ENCODE results near the gene CUX1.

GRCh38 chr7:101854084-101854865 lies 36.8 kb downstream of the CUX1 start:
- TF ChIP-seq CTCF (IDR thresholded peaks at IDR 0.05) (no peak), POLR2A (IDR thresholded peaks at IDR 0.05) (no peak)

Measured in body of pancreas (tissue), 4 donors.